ENCODE data around the gene CACNA1A. TPM values are rescaled to one million over a fixed set of nuclear protein-coding genes. Genes with fewer than 3 reads are reported as not detected.

The CACNA1A gene
- total and polyA plus RNA-seq, 2 of the 13 experiments (the other 11 are each of a cell fraction or from before 2014, with no cell fraction given), result not detected

- TF ChIP-seq FIP1L1 (IDR thresholded peaks at IDR 0.05; ENCODE audit: borderline replicate concordance, insufficient read depth, low read depth, low read length) (no peak), ZBTB20 (CRISPR knock-in tag; IDR thresholded peaks at IDR 0.05; ENCODE audit: borderline replicate concordance, low read depth) (no peak)
These were observed 196.4 kb downstream of the CACNA1A start (continued) for GRCh38 chr19:13309864-13310263.

- FAIRE-seq (no peak), ATAC-seq (no peak), DNase-seq (ENCODE audit: low spot score) (no peak)
- intact Hi-C loops (cut with micrococcal nuclease; ENCODE audit: unreplicated experiment), result no loop called here
- H3K36me3 ChIP-seq (replicated peaks in 1 of 2; ENCODE audit: control insufficient read depth in 1 of 2, insufficient read depth in 2 of 2, low read length in 2 of 2), result no peaks in the 10 kb centered on the region
- TF ChIP-seq SRSF1 (optimal IDR thresholded peaks at IDR 0.05; ENCODE audit: low read depth, low read length), result no peak
- no peak overlapping the region for H3K9ac ChIP-seq (ENCODE audit: insufficient read depth, low read depth, low read length)
- CTCF ChIA-PET (ENCODE audit: low intra/inter-chr PET ratio, low total read pairs), result no interaction called here
- H3K9me3 ChIP-seq (ENCODE audit: low read length), result no peaks in the 10 kb centered on the region
- BruUV-seq (replicated peaks), result no TSS peak
- H2AFZ ChIP-seq (ENCODE audit: low read length), result no peak overlapping the region
- no peaks in the 10 kb centered on the region for H4K20me1 ChIP-seq (ENCODE audit: insufficient read depth, low read length)
- POLR2A ChIA-PET, result no interaction called here
- whole genome bisulfite sequencing (ENCODE audit: low lambda C conversion rate), result 26% methylated on average over 18 of the region's 24 CpGs
- in situ Hi-C loops (cut with HindIII; ENCODE audit: extremely low pct_ligation_motif_present, low pct_unique_long_range_greater_than_20kb), result no loop called here
- H3K27me3 ChIP-seq (ENCODE audit: control insufficient read depth in 1 of 2, insufficient read depth in 2 of 2, low read length in 2 of 2), result peaks cover 2 to 30% of the 10 kb centered on the region in 2 experiments; a peak in 4 of 5 replicates
- no peak overlapping the region for H3K4me2 ChIP-seq (ENCODE audit: low read depth, low read length)
- H3K27ac ChIP-seq (ENCODE audit: extremely low read length, insufficient read depth, low read length), result no peak overlapping the region
- H3K79me2 ChIP-seq (ENCODE audit: insufficient read depth, low read length), result no peaks in the 10 kb centered on the region
- no peaks in the 10 kb centered on the region for H3K4me1 ChIP-seq (ENCODE audit: insufficient read depth, low read length)
- no peak overlapping the region for H3K4me3 ChIP-seq (replicated peaks in 1 of 3; ENCODE audit: insufficient read depth in 1 of 3, low read depth in 2 of 3, low read length in 3 of 3)
These were observed 202.7 kb downstream of the CACNA1A start for GRCh38 chr19:13303381-13304129.

GRCh38 chr19:13302526-13303270 is 203.6 kb downstream of the CACNA1A start:
- H3K4me2 ChIP-seq (ENCODE audit: low read depth, low read length), result no peak overlapping the region
- H4K20me1 ChIP-seq (ENCODE audit: insufficient read depth, low read length), result no peaks in the 10 kb centered on the region
- H3K79me2 ChIP-seq (ENCODE audit: insufficient read depth, low read length), result no peaks in the 10 kb centered on the region
- FAIRE-seq (no peak), ATAC-seq (peak; percentile 63), DNase-seq (ENCODE audit: low spot score) (no peak)
- H3K4me1 ChIP-seq (ENCODE audit: insufficient read depth, low read length), result no peaks in the 10 kb centered on the region
- no peak overlapping the region for H3K9ac ChIP-seq (ENCODE audit: insufficient read depth, low read depth, low read length)
- H2AFZ ChIP-seq (ENCODE audit: low read length), result no peak overlapping the region
- no peak for TF ChIP-seq HOXA7 (CRISPR knock-in tag; IDR thresholded peaks at IDR 0.05)
- TF ChIP-seq, protein P1, sequence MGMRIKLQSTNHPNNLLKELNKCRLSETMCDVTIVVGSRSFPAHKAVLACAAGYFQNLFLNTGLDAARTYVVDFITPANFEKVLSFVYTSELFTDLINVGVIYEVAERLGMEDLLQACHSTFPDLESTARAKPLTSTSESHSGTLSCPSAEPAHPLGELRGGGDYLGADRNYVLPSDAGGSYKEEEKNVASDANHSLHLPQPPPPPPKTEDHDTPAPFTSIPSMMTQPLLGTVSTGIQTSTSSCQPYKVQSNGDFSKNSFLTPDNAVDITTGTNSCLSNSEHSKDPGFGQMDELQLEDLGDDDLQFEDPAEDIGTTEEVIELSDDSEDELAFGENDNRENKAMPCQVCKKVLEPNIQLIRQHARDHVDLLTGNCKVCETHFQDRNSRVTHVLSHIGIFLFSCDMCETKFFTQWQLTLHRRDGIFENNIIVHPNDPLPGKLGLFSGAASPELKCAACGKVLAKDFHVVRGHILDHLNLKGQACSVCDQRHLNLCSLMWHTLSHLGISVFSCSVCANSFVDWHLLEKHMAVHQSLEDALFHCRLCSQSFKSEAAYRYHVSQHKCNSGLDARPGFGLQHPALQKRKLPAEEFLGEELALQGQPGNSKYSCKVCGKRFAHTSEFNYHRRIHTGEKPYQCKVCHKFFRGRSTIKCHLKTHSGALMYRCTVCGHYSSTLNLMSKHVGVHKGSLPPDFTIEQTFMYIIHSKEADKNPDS (CRISPR knock-in tag; IDR thresholded peaks at IDR 0.05), result no peak
- POLR2A ChIA-PET, result no interaction called here
- no peak overlapping the region for H3K4me3 ChIP-seq (replicated peaks in 1 of 3; ENCODE audit: insufficient read depth in 1 of 3, low read depth in 2 of 3, low read length in 3 of 3)
- intact Hi-C loops (cut with micrococcal nuclease; ENCODE audit: unreplicated experiment), result no loop called here
- no peaks in the 10 kb centered on the region for H3K36me3 ChIP-seq (replicated peaks in 1 of 2; ENCODE audit: control insufficient read depth in 1 of 2, insufficient read depth in 2 of 2, low read length in 2 of 2)
- no peaks in the 10 kb centered on the region for H3K9me3 ChIP-seq (ENCODE audit: low read length)
- no TSS peak for BruUV-seq (replicated peaks)
- peaks cover 2 to 30% of the 10 kb centered on the region in 2 experiments; a peak in 4 of 5 replicates for H3K27me3 ChIP-seq (ENCODE audit: control insufficient read depth in 1 of 2, insufficient read depth in 2 of 2, low read length in 2 of 2)
- CTCF ChIA-PET (ENCODE audit: low intra/inter-chr PET ratio, low total read pairs), result no interaction called here
- no peak overlapping the region for H3K27ac ChIP-seq (ENCODE audit: extremely low read length, insufficient read depth, low read length)
- 3% methylated on average over 3 of the region's 12 CpGs for WGBS (ENCODE audit: low lambda C conversion rate)
- in situ Hi-C loops (cut with HindIII; ENCODE audit: extremely low pct_ligation_motif_present, low pct_unique_long_range_greater_than_20kb), result no loop called here

Measured in HepG2 (cell line).